Measurements from ENCODE around the gene SRI.

- peak; percentile 65; the same call in 1 of the 2 replicates for TF ChIP-seq GATA2 (IDR thresholded peaks at IDR 0.05; ENCODE audit: low read depth, low read length)
- peak; percentile 90 for TF ChIP-seq GATA3 (IDR thresholded peaks at IDR 0.05; ENCODE audit: low read depth, low read length)
These were observed 43.6 kb downstream of the SRI start for GRCh38 chr7:88176190-88176589.
